ENCODE measurements around the gene ACAA2. TPM values are rescaled to one million over a fixed set of nuclear protein-coding genes. Genes with fewer than 3 reads are reported as not detected.

Gene ACAA2, protein sequence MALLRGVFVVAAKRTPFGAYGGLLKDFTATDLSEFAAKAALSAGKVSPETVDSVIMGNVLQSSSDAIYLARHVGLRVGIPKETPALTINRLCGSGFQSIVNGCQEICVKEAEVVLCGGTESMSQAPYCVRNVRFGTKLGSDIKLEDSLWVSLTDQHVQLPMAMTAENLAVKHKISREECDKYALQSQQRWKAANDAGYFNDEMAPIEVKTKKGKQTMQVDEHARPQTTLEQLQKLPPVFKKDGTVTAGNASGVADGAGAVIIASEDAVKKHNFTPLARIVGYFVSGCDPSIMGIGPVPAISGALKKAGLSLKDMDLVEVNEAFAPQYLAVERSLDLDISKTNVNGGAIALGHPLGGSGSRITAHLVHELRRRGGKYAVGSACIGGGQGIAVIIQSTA
- 11.5 TPM for total RNA-seq

- H3K27me3 ChIP-seq (ENCODE audit: insufficient read depth, low read length): no peaks in the 10 kb centered on the region
- H3K4me1 ChIP-seq (ENCODE audit: insufficient read depth, low read length): peaks cover 19% of the 10 kb centered on the region
- H3K4me3 ChIP-seq (ENCODE audit: low read length): peak within 1 kb of the TSS; percentile 69
- no peaks in the 10 kb centered on the region for H3K9me3 ChIP-seq (ENCODE audit: low read depth, low read length)
Measured at GRCh38 chr18:49813319-49814146, at the start of gene ACAA2. Gene ACAA2 (minus strand): TSS chr18:49813533. CDS start chr18:49813484, 49 bp downstream.

- H3K4me1 ChIP-seq (ENCODE audit: insufficient read depth, low read length): no peaks in the 10 kb centered on the region
- H3K4me3 ChIP-seq (ENCODE audit: low read length): no peak overlapping the region
- H3K9me3 ChIP-seq (ENCODE audit: low read depth, low read length): no peaks in the 10 kb centered on the region
- no peaks in the 10 kb centered on the region for H3K27me3 ChIP-seq (ENCODE audit: insufficient read depth, low read length)
Measured at GRCh38 chr18:49862656-49863385, 49.5 kb upstream of the ACAA2 start.

DNA sequence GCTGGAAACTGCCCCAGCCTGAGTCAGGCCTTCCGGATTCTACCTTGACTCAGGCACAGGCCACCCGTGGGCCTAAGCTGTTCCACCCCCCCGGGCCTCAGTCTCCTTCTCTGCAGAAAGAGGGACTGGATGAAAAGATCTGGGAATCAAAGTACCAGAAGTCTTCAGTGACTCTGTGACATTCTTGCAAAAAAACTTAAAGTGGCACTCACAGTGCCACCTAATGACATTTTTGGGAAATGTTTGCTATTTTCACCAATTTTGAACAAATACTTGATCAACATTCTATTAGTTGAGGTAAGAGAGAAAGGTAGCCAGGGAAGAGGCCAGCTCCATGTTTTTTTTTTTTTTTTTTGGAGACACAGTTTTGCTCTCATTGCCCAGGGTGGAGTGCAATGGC lies 48.3 kb upstream of the ACAA2 start:
- Histone ChIP-seq H3K4me1 (ENCODE audit: insufficient read depth, low read length) (no peaks in the 10 kb centered on the region), H3K27me3 (ENCODE audit: insufficient read depth, low read length) (no peaks in the 10 kb centered on the region), H3K4me3 (ENCODE audit: low read length) (no peak overlapping the region), H3K9me3 (ENCODE audit: low read depth, low read length) (no peaks in the 10 kb centered on the region)

- Histone ChIP-seq H3K4me3 (ENCODE audit: low read length) (no peak overlapping the region), H3K27me3 (ENCODE audit: insufficient read depth, low read length) (no peaks in the 10 kb centered on the region), H3K4me1 (ENCODE audit: insufficient read depth, low read length) (no peaks in the 10 kb centered on the region)
Measured at GRCh38 chr18:49859725-49860124, 46.4 kb upstream of the ACAA2 start.

GRCh38 chr18:49859021-49859359 lies 45.7 kb upstream of the ACAA2 start:
- Histone ChIP-seq H3K4me3 (ENCODE audit: low read length) (no peak overlapping the region), H3K27me3 (ENCODE audit: insufficient read depth, low read length) (no peaks in the 10 kb centered on the region), H3K9me3 (ENCODE audit: low read depth, low read length) (no peaks in the 10 kb centered on the region), H3K4me1 (ENCODE audit: insufficient read depth, low read length) (no peaks in the 10 kb centered on the region)

More at GRCh38 chr18:49859725-49860124, 46.4 kb upstream of the ACAA2 start:
- H3K9me3 ChIP-seq (ENCODE audit: low read depth, low read length): no peaks in the 10 kb centered on the region

DNA sequence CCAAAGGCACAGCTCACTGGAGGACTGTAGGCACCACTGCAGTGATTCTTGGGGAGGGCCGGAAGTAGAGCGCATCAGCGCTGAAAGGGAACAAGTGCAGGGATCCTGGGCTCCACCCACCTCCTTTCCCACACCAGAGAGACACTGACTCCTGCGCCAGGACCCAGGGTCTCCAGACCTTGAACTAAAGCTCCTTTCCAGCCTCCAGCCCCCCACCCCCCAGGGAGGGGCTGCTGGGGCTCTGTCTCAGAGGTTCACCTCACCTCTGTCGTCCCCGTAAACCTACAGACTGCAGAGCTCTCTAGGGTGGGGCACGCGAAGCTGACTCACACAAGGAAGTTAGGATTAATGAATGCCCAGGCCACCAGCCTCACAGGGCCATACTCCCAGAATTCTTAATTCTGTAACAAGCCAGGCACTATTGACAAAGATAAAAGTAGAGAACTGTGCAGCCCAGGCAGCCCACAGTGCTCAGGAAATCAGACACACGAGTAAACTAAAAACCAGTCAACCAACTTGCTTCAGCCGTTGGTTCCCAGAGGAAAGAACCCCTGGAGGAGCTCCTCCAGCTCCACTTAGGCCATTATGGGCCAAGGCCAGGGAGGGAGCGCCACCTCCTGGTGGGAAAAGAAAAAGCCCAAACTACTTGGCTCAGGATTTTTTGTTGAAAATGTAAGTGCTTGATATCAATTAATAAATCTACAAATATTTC lies 45.1 kb upstream of the ACAA2 start:
- Histone ChIP-seq H3K9me3 (ENCODE audit: low read depth, low read length) (no peaks in the 10 kb centered on the region), H3K27me3 (ENCODE audit: insufficient read depth, low read length) (no peaks in the 10 kb centered on the region), H3K4me3 (ENCODE audit: low read length) (no peak overlapping the region), H3K4me1 (ENCODE audit: insufficient read depth, low read length) (no peaks in the 10 kb centered on the region)

DNA sequence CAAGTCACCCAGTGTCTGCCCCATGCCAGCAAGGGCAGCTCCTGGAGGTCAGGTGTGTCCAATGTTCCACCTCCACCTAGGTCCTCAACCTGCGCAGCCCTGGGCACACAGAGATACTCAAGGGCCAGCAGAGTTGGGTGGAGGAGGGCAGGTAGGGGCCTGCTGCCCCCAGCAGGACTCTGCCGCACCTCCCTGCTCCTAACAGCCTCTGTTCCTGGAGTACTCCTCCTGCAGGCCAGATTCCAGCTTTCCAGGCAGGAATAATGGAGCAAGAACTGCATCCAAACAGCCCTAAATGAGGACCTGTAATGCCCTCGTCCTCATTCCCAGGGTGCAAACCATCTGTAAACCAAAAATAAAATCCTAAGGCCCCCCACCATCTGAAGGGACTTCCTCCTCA lies 44.4 kb upstream of the ACAA2 start:
- no peaks in the 10 kb centered on the region for H3K27me3 ChIP-seq (ENCODE audit: insufficient read depth, low read length)
- no peaks in the 10 kb centered on the region for H3K4me1 ChIP-seq (ENCODE audit: insufficient read depth, low read length)
- no peak overlapping the region for H3K4me3 ChIP-seq (ENCODE audit: low read length)
- H3K9me3 ChIP-seq (ENCODE audit: low read depth, low read length): no peaks in the 10 kb centered on the region

DNA sequence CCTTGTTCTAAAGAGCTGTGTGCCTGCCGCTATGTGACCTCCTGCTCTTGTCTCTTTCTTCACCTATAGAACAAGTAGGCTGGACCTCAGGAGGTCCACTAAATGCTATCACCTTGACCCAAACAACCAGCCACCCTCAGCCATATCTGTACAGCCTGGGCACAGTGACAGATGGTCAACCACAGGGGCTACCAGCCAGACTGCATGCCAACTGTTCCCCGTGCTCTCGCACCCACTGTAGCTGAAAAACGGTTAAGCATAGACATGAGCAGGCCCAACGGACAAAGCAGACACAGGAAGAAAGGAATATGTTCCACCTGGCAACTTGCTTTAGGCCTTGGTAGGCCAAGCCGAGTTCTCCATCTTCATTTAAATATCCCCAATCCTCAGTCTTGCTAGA lies 43.2 kb upstream of the ACAA2 start:
- Histone ChIP-seq H3K4me3 (ENCODE audit: low read length) (no peak overlapping the region), H3K4me1 (ENCODE audit: insufficient read depth, low read length) (no peaks in the 10 kb centered on the region), H3K27me3 (ENCODE audit: insufficient read depth, low read length) (no peaks in the 10 kb centered on the region), H3K9me3 (ENCODE audit: low read depth, low read length) (no peaks in the 10 kb centered on the region)

- Histone ChIP-seq H3K4me1 (ENCODE audit: insufficient read depth, low read length) (no peaks in the 10 kb centered on the region), H3K9me3 (ENCODE audit: low read depth, low read length) (no peaks in the 10 kb centered on the region), H3K27me3 (ENCODE audit: insufficient read depth, low read length) (no peaks in the 10 kb centered on the region), H3K4me3 (ENCODE audit: low read length) (no peak overlapping the region)
Measured at GRCh38 chr18:49855711-49856415, 42.5 kb upstream of the ACAA2 start.

DNA sequence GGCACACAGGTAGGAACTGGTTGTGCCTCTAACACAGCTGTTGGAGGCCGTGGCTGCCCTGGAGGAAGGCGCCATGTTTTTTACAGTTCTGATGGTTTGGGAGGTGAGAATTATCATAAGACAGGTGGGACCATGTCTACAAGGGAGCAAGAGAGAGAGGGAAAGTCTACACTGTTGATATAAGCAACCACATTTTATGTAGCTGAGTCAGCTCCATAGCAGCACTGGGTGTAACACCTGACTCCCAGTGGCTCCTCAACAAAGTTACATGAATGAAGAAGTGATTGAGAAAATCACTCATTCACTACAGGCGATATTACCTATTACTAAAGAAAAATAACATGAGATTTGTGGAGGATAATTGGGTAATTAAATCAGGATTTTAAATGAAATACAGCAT lies 41.3 kb upstream of the ACAA2 start:
- Histone ChIP-seq H3K4me3 (ENCODE audit: low read length) (no peak overlapping the region), H3K27me3 (ENCODE audit: insufficient read depth, low read length) (no peaks in the 10 kb centered on the region), H3K9me3 (ENCODE audit: low read depth, low read length) (no peaks in the 10 kb centered on the region), H3K4me1 (ENCODE audit: insufficient read depth, low read length) (no peaks in the 10 kb centered on the region)

DNA sequence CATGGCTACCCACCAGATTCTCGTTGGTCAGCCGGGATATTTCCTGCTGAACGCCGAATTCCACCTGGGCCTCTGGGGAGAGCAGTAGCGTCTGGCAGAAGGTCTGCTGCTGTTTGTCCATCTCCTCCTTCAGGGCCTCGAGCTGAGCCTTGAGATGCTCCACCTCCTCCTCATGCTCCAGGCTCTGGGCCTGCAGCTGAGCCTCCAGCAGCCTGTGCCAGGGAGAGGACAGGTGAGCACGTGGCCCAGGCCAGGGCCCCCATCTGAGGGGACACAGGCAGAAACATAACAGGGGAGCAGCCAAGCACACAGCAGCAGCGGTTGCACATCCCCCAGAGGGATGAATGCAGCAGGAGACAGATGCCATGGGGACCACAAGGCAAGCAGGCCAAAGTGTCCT lies 40.1 kb upstream of the ACAA2 start:
- no peaks in the 10 kb centered on the region for H3K4me1 ChIP-seq (ENCODE audit: insufficient read depth, low read length)
- no peak overlapping the region for H3K4me3 ChIP-seq (ENCODE audit: low read length)
- no peaks in the 10 kb centered on the region for H3K9me3 ChIP-seq (ENCODE audit: low read depth, low read length)
- H3K27me3 ChIP-seq (ENCODE audit: insufficient read depth, low read length): no peaks in the 10 kb centered on the region

DNA sequence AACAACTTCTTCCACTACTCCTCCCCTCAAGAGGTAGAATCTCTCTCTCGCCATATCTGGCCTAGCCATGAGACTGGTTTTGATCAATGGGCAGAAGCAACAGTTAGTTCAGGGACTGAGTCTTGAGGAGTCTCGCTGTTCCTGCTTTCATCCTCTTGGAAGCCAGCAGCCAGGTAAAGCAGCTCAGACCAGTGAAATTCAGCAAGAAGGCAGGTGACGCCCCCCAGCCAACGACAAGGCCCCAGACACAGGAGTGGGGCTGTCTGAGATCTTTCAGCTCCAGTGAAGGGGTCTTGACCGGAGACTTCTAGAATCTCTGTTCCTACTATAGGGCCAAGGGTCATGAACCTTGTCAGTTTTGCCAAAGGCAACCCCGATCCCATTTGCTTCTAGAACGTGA lies 39.7 kb upstream of the ACAA2 start:
- H3K27me3 ChIP-seq (ENCODE audit: insufficient read depth, low read length): no peaks in the 10 kb centered on the region
- no peak overlapping the region for H3K4me3 ChIP-seq (ENCODE audit: low read length)
- H3K4me1 ChIP-seq (ENCODE audit: insufficient read depth, low read length): no peaks in the 10 kb centered on the region
- no peaks in the 10 kb centered on the region for H3K9me3 ChIP-seq (ENCODE audit: low read depth, low read length)

GRCh38 chr18:49851624-49852023 lies 38.3 kb upstream of the ACAA2 start:
- Histone ChIP-seq H3K27me3 (ENCODE audit: insufficient read depth, low read length) (no peaks in the 10 kb centered on the region), H3K9me3 (ENCODE audit: low read depth, low read length) (no peaks in the 10 kb centered on the region), H3K4me3 (ENCODE audit: low read length) (no peak overlapping the region), H3K4me1 (ENCODE audit: insufficient read depth, low read length) (no peaks in the 10 kb centered on the region)

DNA sequence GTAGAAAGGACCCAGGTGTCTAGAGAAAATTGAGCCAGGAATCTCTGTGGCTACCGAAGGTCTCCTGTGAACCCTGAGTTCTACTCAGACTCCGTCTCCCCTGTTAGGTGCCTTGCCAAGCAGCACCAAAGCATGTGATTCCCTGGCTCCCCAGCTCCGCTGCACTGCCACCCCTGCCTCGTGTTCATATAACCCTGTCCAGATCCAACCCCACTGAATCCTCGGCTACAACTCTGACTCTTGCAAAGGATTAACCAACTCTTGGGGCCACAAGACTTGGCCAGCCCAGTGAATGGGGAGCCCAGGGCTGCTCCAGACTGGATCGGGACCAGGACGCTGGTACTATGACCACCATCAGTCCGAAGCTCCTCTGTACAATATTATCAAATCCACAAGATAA lies 37.3 kb upstream of the ACAA2 start:
- Histone ChIP-seq H3K27me3 (ENCODE audit: insufficient read depth, low read length) (no peaks in the 10 kb centered on the region), H3K9me3 (ENCODE audit: low read depth, low read length) (no peaks in the 10 kb centered on the region), H3K4me1 (ENCODE audit: insufficient read depth, low read length) (no peaks in the 10 kb centered on the region), H3K4me3 (ENCODE audit: low read length) (no peak overlapping the region)

All from mononuclear cell (primary cell).